Activated CD8-positive, alpha-beta memory T cell treated with anti-CD3 and anti-CD28 coated beads for 36 hours (primary cell): ENCODE data around the gene CCNF. TPM values are rescaled to one million over a fixed set of nuclear protein-coding genes. Genes with fewer than 3 reads are reported as not detected.
"Not testable (repeated sequence)": the region's sequence is repeated elsewhere in the genome, so short reads cannot be mapped to it uniquely, and the experiment has no call there.

Experiments used
- CTCF ChIA-PET: fragments of 350-600 bp; sonication (Branson Sonifier 250); formaldehyde crosslinking; loops from one replicate; lab custom pipeline; 2021; ENCODE audit warnings: antibody characterized with exemption; lab: Charles Lee
- POLR2A ChIA-PET: fragments of 350-600 bp; sonication (Branson Sonifier 250); formaldehyde crosslinking; loops from one replicate; lab custom pipeline; 2021; ENCODE audit warnings: antibody characterized with exemption; lab: Charles Lee
- total RNA-seq, 2 experiments: library from RNA; stranded (reverse); gene quantifications; one replicate each; pipeline ENCODE4 v1.2.3, GENCODE V29; 2021

CCNF gene
- total RNA-seq, 2 experiments from 2014 or later, result 36.5 to 38.7 TPM

DNA sequence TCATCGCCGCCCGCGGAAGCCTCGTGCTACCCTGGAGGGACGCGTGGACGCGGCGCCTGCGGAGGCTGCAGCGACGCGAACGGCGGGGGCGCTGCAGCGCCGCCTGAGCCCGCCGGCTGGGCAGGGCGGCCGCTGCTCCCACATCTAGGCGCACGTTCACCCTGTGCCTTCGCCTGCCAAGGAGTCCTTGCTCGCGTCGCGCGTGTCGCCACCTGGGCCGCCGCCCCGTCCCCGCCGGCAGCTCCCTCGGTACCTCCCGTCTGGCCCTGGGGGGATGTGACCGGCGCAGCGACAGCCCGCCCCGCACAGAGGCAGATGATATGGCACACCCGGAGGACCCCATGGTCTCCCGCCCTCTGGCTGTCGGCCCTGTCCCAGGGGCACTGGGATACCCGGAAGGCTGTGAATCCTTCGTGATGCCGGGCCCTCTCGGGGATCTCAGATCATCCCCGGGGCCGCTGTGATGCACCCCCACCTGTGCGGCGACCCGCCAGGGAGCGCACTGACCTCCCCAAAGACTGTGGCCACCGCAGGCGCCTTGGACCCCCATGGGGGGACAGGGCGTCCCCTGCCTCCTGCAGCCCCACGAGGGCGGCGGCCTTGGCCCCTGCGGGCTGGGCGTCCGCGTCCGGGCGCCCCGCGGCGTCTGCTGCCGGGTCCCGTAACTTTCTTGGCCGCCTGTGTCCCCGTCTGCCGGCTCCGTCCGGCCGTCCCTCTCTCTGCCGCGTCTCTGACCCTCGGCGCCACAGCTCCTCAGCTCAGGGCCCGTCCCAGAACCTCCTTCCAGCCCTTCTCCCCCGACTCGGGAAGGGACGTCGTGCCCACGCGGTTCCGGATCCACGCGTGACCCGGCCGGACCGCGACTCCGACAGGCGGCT lies 45.0 kb downstream of the CCNF start:
- POLR2A ChIA-PET, result interaction anchor here (0.9 to 1.9 kb wide), 3 partner anchors 15 to 46 kb away, joined by 4 to 8 read pairs (median 4); partner anchors contain the start of genes AMDHD2 and TEDC2
- CTCF ChIA-PET, result interaction anchor here (0.7 to 1.1 kb wide), 3 partner anchors 14 to 41 kb away, joined by 3 to 6 read pairs (median 3); no protein-coding TSS in a partner anchor

DNA sequence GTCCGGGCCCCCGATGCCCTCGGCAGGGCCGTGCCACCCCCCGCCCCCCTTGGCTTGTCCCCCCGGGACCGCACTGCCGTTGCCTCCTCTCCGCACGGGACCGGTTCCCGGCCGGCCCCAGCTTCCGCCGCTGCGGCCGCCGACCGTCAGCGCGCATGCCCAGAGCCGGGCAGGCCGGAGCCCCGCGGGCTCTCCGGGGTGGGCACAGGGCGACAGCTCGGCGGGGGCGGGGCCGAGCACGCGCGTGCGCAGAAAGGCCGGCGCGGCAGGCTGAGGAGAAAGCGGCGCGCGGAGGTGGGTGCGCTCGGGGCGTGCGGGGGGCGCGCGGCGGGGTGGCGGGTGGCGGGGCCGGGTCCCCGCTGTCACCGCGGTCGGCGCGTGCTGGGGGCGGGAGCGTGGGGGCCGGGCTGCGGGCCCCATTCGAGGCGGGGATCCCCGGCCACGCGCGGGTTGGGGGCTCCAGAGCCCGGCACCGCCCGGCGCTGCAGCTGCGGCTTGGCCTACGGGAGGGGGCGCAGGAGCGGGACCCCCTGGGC lies 45.7 kb downstream of the CCNF start, which contains the start of gene TBC1D24:
TSS of gene TBC1D24 (plus strand) at position 251 of the 536 bp plus-strand sequence. CDS start 21,022 bp downstream, outside the sequence.
- ChIA-PET POLR2A (interaction anchor here (0.5 to 1.9 kb wide), 4 partner anchors 15 to 512 kb away, joined by 3 to 8 read pairs (median 4); partner anchors contain the start of genes AMDHD2 and TEDC2), CTCF (interaction anchor here (0.7 to 0.9 kb wide), 2 partner anchors 13 to 26 kb away, joined by 3 to 6 read pairs; no protein-coding TSS in a partner anchor)

DNA sequence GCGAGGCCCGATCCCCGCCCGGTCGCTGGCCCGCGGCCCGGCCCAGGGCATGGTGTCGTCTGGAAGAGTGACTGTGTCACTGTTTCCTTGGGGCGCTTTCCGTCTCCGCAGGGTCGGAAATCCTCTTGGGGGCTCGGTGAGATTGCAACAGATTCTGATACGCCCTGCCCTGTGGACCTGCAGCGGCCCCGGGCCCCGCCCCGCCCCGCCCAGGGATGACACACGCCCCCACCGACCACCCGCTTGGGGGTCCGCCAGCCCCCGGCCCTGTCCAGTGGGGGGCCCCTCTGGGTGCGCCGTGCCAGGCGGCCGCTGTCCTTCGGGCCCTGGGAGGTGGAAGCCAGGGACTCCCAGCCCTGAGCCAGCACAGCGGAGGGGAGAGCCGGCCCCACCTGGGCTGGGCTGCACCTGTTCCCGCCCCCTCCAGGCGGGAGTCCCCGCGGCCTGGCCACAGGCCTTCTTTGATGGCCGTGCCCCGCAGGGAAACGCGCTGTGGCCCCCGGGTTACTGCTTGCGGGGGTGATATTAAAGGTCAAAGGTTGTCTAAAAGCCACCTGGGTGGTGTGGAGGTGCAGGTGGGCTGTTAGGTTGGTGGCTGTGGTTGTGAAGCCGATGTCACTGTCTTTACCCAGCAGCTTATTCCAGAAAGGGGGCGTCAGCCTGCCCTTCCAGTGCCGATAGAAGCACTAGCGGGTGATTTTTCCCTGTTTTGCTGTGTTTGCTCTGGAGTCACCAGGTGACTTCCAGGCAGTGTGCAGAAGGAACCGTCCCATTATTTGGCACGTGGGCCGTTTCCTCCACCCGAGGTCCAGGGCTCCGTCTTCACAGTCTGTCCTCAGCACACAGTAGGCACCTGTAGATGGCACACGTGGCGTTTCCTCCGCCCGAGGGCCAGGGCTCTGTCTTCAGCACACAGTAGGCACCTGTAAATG lies 46.4 kb downstream of the CCNF start:
- ChIA-PET POLR2A (interaction anchor here (0.5 to 1.9 kb wide), 4 partner anchors 16 to 512 kb away, joined by 3 to 8 read pairs (median 4); partner anchors contain the start of genes AMDHD2 and TEDC2), CTCF (interaction anchor here (0.7 to 0.9 kb wide), 2 partner anchors 13 to 26 kb away, joined by 3 to 6 read pairs; no protein-coding TSS in a partner anchor)

DNA sequence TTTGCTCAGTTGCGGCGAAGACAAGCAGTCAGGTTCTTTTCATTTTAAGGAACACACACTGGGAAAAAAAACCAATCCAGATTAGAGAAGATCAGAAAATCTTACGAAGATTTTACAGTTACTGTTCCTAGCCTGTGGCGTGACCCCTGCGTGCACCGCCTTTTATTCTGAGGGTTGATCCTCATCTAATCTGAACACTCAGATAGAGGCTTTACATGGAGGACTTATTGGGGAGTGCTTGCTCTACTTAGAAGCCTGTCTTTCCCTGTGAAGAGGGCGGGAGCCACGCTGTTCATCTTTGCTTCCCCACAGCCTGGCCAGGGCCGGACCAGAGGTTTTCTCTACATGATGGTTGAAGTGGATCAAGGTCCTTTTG lies 47.1 kb downstream of the CCNF start:
- CTCF ChIA-PET, result no interaction called here
- POLR2A ChIA-PET, result no interaction called here

DNA sequence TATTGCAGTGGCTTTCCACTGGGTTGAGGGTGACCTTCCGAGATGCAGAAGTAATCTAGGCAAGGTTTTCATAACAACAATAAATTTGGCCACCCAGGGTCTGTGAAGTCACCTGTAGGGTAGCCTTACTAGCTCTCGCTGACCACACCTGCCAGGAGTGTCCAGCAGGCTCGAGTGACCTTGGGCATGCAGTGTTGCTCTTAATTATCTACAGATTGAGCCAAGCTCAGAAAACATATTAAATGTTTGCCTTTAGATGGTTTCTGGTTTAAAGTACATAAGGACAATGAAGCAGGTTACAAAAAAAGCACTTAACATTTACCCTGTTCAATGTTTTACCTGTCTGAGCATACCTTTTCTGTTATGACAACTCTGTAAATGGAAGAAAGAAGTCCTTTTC lies 47.5 kb downstream of the CCNF start:
- POLR2A ChIA-PET, result no interaction called here
- CTCF ChIA-PET, result interaction anchor here (0.6 kb wide), 1 partner anchor 12 kb away, joined by 3 read pairs; no protein-coding TSS in a partner anchor

DNA sequence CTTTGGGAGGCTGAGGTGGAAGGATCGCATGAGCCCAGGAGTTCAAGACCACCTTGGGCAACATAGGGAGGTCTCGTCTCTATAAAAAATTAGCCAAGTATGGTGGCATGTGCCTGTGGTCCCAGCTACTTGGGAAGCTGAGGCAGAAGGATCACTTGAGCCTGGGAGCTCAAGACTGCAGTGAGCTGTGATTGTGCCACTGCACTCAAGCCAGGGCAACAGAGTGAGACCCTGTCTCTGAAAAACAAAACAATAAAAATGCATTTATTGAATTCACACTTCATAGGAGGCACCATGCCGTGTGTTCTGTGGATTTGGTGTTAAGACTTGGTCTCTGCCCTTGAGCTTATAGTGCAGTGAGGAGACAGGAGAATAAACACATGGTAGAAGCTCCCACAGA lies 48.1 kb downstream of the CCNF start:
- ChIA-PET POLR2A (interaction anchor here (0.9 kb wide), 1 partner anchor 18 kb away, joined by 8 read pairs; the partner anchor contains the start of gene TEDC2), CTCF (interaction anchor here (0.6 kb wide), 1 partner anchor 11 kb away, joined by 3 read pairs; no protein-coding TSS in a partner anchor)

DNA sequence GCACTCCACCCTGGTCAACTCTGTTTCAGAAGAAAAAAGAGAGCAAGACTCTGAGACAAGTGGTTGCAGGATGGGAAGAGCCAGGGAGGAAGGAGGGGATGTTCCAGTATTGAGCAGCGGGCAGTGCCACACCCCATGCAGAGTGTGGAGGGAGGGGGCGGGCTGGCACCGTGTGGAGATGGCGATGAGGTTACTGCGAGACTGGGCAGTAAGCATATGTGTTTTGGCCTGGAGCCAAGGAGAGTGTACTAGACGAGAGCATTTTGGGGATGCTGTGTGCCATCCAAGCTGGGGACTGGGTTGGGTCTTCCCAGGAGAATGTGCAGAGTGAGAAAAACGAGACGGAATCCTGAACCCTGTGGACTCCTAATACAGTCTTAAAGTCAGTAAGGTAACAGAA lies 49.0 kb downstream of the CCNF start:
- CTCF ChIA-PET, result no interaction called here
- POLR2A ChIA-PET, result interaction anchor here (0.5 to 0.6 kb wide), 2 partner anchors 228 to 506 kb away, joined by 3 to 5 read pairs; partner anchors contain the start of gene TBL3

DNA sequence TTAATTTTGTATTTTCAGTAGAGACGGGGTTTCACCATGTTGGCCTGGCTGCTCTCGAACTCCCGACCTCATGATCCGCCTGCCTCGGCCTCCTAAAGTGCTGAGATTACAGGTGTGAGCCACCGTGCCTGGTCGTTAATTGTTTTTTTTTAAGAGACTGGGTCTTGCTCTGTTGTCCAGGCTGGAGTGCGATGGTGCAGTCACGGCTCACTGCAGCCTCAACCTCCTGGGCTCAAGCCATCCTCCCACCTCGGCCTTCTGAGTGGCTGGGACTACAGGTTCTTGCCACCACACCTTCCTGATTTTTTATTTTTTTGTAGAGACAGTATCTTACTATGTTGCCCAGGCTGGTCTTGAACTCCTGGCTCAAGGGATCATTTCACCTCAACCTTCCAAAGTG lies 50.7 kb downstream of the CCNF start:
- CTCF ChIA-PET, POLR2A ChIA-PET: not testable (repeated sequence)

DNA sequence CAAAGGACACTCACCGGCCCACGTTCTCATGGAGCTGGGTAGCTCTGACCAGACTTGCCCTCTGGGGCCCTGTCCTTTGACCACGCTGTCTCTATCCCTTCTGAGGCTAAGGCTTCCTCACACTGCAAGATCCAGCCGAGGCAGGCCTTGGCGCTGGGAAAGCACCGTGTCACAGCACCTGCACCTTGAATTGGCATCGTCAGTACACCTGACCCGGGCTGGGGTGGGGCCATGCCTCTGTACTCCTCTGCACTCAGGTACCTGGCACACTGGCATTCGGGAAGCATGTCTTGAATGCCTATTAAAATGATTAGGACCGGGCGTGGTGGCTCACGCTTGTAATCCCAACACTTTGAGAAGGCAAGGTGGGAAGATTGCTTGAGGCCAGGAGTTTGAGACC lies 51.7 kb downstream of the CCNF start:
- ChIA-PET CTCF (no interaction called here), POLR2A (no interaction called here)

DNA sequence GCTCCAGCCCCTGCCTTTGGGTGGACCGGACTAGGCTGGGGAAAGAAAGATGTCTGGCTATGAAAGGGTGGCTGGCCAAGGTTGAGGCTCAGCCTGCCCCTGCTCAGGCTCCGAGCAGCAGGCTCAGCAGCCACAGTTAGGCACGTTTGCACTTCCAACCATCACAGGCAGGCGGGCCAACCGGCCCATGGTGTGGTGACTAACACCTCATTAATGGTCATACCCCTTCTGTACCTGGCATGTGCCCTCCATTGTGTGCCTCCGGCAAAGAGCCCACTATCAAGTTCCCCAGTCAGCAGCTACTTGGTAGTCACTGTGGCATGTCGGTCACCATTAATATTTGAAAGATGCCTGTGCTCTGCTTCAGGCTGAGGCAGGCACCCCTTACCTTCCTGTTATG lies 52.4 kb downstream of the CCNF start:
- POLR2A ChIA-PET, result no interaction called here
- CTCF ChIA-PET, result interaction anchor here (5.7 kb wide), 1 partner anchor 19 kb away, joined by 22 read pairs; no protein-coding TSS in a partner anchor

DNA sequence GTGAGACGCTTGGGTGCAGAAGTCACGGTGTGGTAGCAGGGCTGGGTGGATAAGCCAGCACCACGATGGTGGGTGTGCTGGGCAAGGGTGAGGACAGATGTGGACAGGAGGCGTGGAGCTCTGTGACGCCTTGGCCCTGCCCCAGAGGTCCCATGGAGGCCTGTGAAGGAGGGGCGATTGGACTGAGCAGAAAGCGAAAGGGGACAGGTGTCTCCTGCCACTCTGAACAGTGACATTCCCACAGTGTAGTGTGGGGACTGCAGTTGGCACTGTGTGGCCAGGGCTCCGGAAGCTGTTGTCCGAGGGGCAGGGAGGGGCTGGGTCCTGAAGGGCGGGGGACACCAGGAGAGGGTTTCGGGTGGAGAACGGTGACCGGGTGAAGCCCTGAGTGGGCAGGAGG lies 53.0 kb downstream of the CCNF start:
- POLR2A ChIA-PET, result no interaction called here
- CTCF ChIA-PET, result interaction anchor here (1.0 to 5.7 kb wide), 2 partner anchors 18 to 22 kb away, joined by 4 to 22 read pairs; partner anchors contain the start of gene TEDC2

DNA sequence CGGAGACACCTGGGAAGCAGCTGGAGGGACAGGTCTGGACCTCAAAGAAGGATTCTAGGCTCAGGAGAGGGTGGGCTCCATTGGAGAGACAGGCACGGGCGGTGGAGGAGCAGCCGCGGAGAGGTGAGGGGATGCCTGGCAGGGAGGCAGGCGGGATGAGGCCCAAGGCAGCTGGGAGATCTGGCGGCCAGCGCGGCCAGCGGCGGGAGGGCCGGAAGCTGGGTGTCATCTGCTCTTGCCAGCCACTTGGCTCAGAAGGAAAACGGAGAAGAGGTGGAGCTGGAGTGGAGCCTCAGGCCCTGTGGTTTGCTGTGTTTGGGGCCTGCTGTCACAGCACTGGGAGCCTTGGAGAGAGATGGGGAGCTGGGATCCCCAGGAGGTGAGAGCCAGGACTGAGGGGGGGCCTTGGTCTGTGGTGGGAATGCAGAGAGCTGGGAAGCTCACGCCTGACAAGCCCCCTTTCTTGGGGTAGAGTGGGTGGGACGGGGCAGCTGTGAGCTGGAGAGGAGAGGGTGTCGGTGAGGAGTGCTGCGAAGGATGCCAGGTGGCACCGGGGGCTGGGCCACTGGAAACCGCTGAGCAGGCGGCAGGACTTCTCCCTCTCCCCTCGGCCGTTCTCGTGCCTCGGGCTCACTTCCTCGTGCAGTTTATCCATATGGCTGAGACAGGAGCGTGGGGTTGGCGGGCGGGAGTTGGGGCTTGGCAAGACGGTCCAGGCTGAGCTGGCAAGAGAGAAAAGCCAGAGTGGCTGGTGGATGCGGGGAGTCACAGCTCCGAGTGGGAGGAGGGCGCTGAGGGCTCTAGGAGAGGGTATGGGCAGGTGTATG lies 53.7 kb downstream of the CCNF start:
- POLR2A ChIA-PET, result no interaction called here
- CTCF ChIA-PET, result interaction anchor here (1.0 to 5.7 kb wide), 2 partner anchors 18 to 23 kb away, joined by 4 to 22 read pairs; partner anchors contain the start of gene TEDC2

DNA sequence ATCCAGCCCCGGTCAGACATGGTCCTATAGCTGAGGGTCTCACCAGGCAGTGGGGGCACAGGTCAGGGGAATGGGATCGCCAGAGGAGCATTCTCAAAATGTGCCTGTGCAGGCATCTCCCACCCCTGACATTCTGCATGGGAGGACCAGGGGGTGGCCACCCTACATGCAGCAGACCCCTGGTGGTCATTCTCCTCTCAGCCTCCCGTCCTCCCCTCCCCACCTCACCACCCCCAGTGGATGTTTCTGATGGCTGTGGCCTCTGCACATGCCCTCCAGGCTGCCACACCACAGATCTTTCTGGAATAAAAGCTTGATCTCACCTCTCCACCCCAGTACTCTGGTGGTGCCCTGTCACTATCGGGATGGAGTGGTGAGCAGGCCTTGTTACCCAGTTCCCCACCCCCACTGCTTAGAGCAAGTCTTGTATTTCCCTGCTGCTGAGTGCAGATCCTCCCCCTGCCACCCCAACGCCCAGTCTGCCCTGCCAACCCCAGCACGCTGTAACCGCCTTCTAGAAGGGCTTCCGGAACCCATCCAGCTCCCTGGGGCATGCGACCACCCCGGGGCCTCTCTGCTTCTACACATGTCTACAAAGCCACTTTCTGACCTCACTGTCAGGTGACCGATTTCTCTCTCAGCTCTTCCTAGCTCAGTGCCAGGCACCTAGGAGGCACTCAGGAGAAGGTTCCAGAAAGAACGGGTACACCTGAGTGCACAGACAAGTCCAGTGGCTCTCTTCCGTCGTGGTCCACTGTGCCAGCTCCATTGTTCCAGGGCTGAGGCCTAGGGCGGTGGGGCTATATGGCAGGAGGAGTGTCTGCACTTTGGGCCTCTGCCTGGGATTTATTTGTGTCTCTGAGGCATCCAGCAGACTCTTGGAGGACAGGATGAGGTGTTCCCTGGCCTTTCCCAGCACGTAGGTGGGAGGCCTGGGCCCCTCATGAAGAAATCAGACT lies 55.0 kb downstream of the CCNF start:
- CTCF ChIA-PET, result interaction anchor here (0.7 to 5.7 kb wide), 2 partner anchors 16 to 411 kb away, joined by 3 to 22 read pairs; no protein-coding TSS in a partner anchor

DNA sequence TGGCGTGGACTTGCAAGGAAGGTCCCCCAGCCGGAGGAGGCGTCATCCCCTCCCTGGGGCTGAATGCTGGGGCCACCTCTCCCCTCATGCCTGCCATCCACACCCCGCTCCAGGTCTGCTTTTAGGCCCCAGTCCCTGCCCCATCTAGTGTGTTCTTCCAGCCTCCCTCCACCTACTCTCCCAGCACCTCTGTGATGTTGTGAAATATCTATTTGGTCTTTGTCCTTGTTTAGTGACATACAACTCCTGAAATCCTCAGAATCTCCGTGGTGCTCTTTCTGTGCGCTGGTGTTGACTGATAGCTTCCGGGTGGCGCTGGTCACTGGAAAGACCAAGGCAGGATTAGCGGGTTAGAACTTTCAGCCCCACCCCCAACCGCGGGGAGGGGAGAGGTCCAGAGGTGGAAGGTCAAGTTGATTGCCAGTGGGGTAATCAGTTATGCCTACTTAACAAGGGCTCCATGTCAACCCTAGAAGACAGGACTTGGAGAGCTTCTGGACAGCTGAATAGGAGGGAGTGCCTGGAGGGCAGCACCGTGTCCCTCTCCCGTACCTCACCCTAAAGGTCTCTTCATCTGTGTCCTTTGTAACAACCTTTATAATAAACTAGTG lies 55.8 kb downstream of the CCNF start:
- ChIA-PET POLR2A (no interaction called here), CTCF (interaction anchor here (5.7 kb wide), 1 partner anchor 16 kb away, joined by 22 read pairs; no protein-coding TSS in a partner anchor)

More for the DNA sequence above, 55.0 kb downstream of the CCNF start:
- POLR2A ChIA-PET, result interaction anchor here (0.6 kb wide), 1 partner anchor 146 kb away, joined by 3 read pairs; no protein-coding TSS in a partner anchor

DNA sequence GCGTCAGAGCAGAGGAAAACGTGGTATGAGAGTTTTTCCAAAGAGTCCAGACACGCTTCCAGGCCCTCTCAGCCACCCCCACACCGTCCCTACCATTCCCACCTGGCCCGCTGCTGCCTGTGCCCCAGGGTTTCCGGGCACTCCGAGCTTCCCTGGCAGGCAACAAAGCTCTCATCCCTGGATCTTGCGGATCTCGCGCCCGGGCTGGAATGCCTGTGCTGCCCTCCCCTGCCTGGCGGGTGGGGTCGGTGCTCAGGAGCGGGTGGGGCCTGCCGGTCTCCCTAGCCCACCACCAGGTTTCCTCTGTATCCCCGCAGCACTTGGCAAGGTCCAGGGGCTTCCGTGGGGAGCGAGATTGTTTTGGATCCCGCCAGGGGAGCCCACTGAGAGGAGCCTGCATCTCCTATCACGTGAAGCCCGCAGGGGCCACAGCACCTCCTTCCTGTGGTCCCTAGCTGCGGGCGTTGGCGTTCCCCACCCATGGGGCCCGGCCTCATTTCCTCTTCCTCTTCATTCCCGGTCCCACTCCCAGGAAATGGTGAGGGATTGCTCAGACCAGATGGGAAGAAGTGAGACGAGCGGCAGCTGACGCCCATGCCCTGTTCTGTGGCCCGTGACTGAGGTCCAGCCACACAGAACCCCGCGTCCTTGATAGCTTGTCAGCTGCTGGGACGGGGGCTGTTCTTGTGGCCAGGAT lies 56.7 kb downstream of the CCNF start:
- ChIA-PET POLR2A (no interaction called here), CTCF (interaction anchor here (5.7 kb wide), 1 partner anchor 15 kb away, joined by 22 read pairs; no protein-coding TSS in a partner anchor)
